ENCODE results near the gene KCNJ5. TPM values are rescaled to one million over a fixed set of nuclear protein-coding genes. Genes with fewer than 3 reads are reported as not detected.

The KCNJ5 gene
- polyA plus RNA-seq, 1 donor (not counting 4 experiments of a cell fraction or from before 2014, with no cell fraction given) = 0.59 TPM

DNA sequence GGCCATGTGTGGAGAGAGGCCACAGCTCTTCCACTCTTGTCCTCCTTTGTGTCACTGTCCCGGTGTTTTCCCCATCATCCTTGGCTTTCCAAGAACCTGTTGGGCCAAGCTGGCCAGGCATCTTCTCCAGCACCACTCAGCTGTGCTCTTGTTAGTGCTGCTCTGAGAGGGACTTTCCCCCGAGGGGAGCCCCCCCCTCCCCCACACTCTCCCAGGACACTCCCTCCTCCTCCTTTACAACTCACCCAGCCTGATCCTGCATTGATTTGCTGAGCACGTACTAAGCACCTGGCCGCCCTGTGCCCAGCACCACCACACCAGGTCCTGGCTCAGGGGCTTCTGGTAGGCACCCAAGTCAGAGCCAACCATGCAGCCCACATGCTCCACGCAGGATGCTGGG lies 38.3 kb downstream of the KCNJ5 start:
- Histone ChIP-seq H3K36me3 (ENCODE audit: control insufficient read depth in 2 of 2, extremely low read depth in 1 of 2, insufficient read depth in 2 of 2, low read length in 2 of 2) (no peaks in the 10 kb centered on the region), H3K27ac (ENCODE audit: control insufficient read depth, insufficient read depth, low read length) (no peak overlapping the region), H3K4me3 (ENCODE audit: control insufficient read depth in 2 of 3, extremely low read depth in 1 of 3, insufficient read depth in 2 of 3, low read depth in 1 of 3, low read length in 3 of 3) (no peak overlapping the region), H3K9me3 (ENCODE audit: control insufficient read depth, low read depth, low read length) (no peaks in the 10 kb centered on the region), H3K79me2 (ENCODE audit: control insufficient read depth, insufficient read depth, low read length) (no peaks in the 10 kb centered on the region), H3K4me2 (ENCODE audit: control insufficient read depth, extremely low read depth, insufficient read depth, low read depth, low read length) (no peak overlapping the region), H4K20me1 (ENCODE audit: control insufficient read depth, extremely low read depth, insufficient read depth, low read length) (no peaks in the 10 kb centered on the region), H3K9me1 (ENCODE audit: control insufficient read depth, extremely low read depth, insufficient read depth, low read length) (no peaks in the 10 kb centered on the region), H3K27me3 (ENCODE audit: control insufficient read depth, extremely low read depth, insufficient read depth, low read length) (peaks cover 11% of the 10 kb centered on the region), H3K4me1 (ENCODE audit: control insufficient read depth, extremely low read depth, insufficient read depth, low read length) (no peaks in the 10 kb centered on the region), H3K9ac (ENCODE audit: control insufficient read depth, extremely low read depth, insufficient read depth, low read length) (no peak overlapping the region), H2AFZ (ENCODE audit: control insufficient read depth, low read length) (no peak overlapping the region)
- dilution Hi-C loops (cut with MboI; ENCODE audit: extremely low pct_ligation_motif_present, low sequenced_read_pairs) = no loop called here
- no peak for DNase-seq (ENCODE audit: low read depth, low spot score)
- TF ChIP-seq, protein P1, sequence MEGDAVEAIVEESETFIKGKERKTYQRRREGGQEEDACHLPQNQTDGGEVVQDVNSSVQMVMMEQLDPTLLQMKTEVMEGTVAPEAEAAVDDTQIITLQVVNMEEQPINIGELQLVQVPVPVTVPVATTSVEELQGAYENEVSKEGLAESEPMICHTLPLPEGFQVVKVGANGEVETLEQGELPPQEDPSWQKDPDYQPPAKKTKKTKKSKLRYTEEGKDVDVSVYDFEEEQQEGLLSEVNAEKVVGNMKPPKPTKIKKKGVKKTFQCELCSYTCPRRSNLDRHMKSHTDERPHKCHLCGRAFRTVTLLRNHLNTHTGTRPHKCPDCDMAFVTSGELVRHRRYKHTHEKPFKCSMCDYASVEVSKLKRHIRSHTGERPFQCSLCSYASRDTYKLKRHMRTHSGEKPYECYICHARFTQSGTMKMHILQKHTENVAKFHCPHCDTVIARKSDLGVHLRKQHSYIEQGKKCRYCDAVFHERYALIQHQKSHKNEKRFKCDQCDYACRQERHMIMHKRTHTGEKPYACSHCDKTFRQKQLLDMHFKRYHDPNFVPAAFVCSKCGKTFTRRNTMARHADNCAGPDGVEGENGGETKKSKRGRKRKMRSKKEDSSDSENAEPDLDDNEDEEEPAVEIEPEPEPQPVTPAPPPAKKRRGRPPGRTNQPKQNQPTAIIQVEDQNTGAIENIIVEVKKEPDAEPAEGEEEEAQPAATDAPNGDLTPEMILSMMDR (optimal IDR thresholded peaks at IDR 0.05 in 1 of 3, IDR thresholded peaks at IDR 0.05 in 1 of 3, conservative IDR thresholded peaks at IDR 0.05 in 1 of 3; ENCODE audit: extremely low read depth in 1 of 3, insufficient read depth in 2 of 3, low read length in 3 of 3) = no peak
- TF ChIP-seq EZH2 (IDR thresholded peaks at IDR 0.05; ENCODE audit: low read length) = no peak
- no peak for FAIRE-seq

DNA sequence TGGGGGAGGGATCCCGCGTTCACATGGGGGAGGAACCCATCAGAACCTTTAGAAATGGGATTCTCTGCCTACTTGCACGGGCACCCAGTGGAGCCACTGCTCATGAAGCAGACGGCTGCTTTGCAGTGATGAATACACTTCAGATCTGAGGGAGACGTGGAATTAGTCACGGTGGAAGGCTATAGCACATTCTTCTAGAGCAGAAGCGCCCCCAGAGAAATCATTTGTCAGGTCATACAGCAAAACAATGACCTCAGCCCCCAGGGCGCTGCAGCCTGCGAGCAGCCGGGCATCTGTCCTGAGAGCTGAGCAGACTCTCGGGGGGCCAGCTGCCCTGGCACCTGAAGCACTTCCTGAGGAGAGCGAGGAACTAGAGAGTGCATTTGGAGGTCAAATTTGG lies 38.8 kb downstream of the KCNJ5 start:
- no peak overlapping the region for H2AFZ ChIP-seq (ENCODE audit: control insufficient read depth, low read length)

More for the DNA sequence above, 38.8 kb downstream of the KCNJ5 start:
- no peaks in the 10 kb centered on the region for H3K9me3 ChIP-seq (ENCODE audit: control insufficient read depth, low read depth, low read length)
- H3K27me3 ChIP-seq (ENCODE audit: control insufficient read depth, extremely low read depth, insufficient read depth, low read length) = peaks cover 8% of the 10 kb centered on the region
- dilution Hi-C loops (cut with MboI; ENCODE audit: extremely low pct_ligation_motif_present, low sequenced_read_pairs) = no loop called here
- no peaks in the 10 kb centered on the region for H3K4me1 ChIP-seq (ENCODE audit: control insufficient read depth, extremely low read depth, insufficient read depth, low read length)
- DNase-seq (ENCODE audit: low read depth, low spot score) (no peak), FAIRE-seq (no peak)
- H4K20me1 ChIP-seq (ENCODE audit: control insufficient read depth, extremely low read depth, insufficient read depth, low read length) = no peaks in the 10 kb centered on the region
- no peak overlapping the region for H3K4me2 ChIP-seq (ENCODE audit: control insufficient read depth, extremely low read depth, insufficient read depth, low read depth, low read length)
- no peaks in the 10 kb centered on the region for H3K36me3 ChIP-seq (ENCODE audit: control insufficient read depth in 2 of 2, extremely low read depth in 1 of 2, insufficient read depth in 2 of 2, low read length in 2 of 2)
- no peak overlapping the region for H3K27ac ChIP-seq (ENCODE audit: control insufficient read depth, insufficient read depth, low read length)
- H3K4me3 ChIP-seq (ENCODE audit: control insufficient read depth in 2 of 3, extremely low read depth in 1 of 3, insufficient read depth in 2 of 3, low read depth in 1 of 3, low read length in 3 of 3) = no peak overlapping the region
- H3K9me1 ChIP-seq (ENCODE audit: control insufficient read depth, extremely low read depth, insufficient read depth, low read length) = no peaks in the 10 kb centered on the region
- TF ChIP-seq, protein P1 (optimal IDR thresholded peaks at IDR 0.05 in 1 of 3, IDR thresholded peaks at IDR 0.05 in 1 of 3, conservative IDR thresholded peaks at IDR 0.05 in 1 of 3; ENCODE audit: extremely low read depth in 1 of 3, insufficient read depth in 2 of 3, low read length in 3 of 3) = no peak
- TF ChIP-seq EZH2 (IDR thresholded peaks at IDR 0.05; ENCODE audit: low read length) = no peak
- no peak overlapping the region for H3K9ac ChIP-seq (ENCODE audit: control insufficient read depth, extremely low read depth, insufficient read depth, low read length)
- H3K79me2 ChIP-seq (ENCODE audit: control insufficient read depth, insufficient read depth, low read length) = no peaks in the 10 kb centered on the region
